ENCODE results near the gene LPAR3.

LPAR3 gene

GRCh38 chr1:84835169-84835568, 57.8 kb downstream of the LPAR3 start:
- no peak overlapping the region for H3K4me3 ChIP-seq (replicated peaks in 1 of 2; ENCODE audit: low read depth in 2 of 2, low read length in 2 of 2)

GRCh38 chr1:84834419-84835064, 58.5 kb downstream of the LPAR3 start:
- H3K4me3 ChIP-seq (replicated peaks in 1 of 2; ENCODE audit: low read depth in 2 of 2, low read length in 2 of 2), result no peak overlapping the region
- no peak for TF ChIP-seq CTCF (IDR thresholded peaks at IDR 0.05; ENCODE audit: low read depth, low read length)
- DNase-seq (ENCODE audit: low read depth in 2 of 2), result peak; percentile 61 to 82

More at GRCh38 chr1:84835169-84835568, 57.8 kb downstream of the LPAR3 start:
- TF ChIP-seq CTCF (IDR thresholded peaks at IDR 0.05; ENCODE audit: low read depth, low read length), result no peak
- peak in 1 of 2 donors; percentile 52 for DNase-seq (ENCODE audit: low read depth in 2 of 2)

GRCh38 chr1:84833194-84833593, 59.8 kb downstream of the LPAR3 start:
- TF ChIP-seq CTCF (IDR thresholded peaks at IDR 0.05; ENCODE audit: low read depth, low read length), result no peak

GRCh38 chr1:84830136-84830535, 62.9 kb downstream of the LPAR3 start:
- no peak for TF ChIP-seq CTCF (IDR thresholded peaks at IDR 0.05; ENCODE audit: low read depth, low read length)
- H3K4me3 ChIP-seq (replicated peaks in 1 of 2; ENCODE audit: low read depth in 2 of 2, low read length in 2 of 2), result no peak overlapping the region
- DNase-seq (ENCODE audit: low read depth in 2 of 2), result no peak

More at GRCh38 chr1:84833194-84833593, 59.8 kb downstream of the LPAR3 start:
- no peak overlapping the region for H3K4me3 ChIP-seq (replicated peaks in 1 of 2; ENCODE audit: low read depth in 2 of 2, low read length in 2 of 2)
- no peak for DNase-seq (ENCODE audit: low read depth in 2 of 2)

- no peak for DNase-seq (ENCODE audit: low read depth in 2 of 2)
- no peak for TF ChIP-seq CTCF (IDR thresholded peaks at IDR 0.05; ENCODE audit: low read depth, low read length)
- H3K4me3 ChIP-seq (replicated peaks in 1 of 2; ENCODE audit: low read depth in 2 of 2, low read length in 2 of 2), result no peak overlapping the region
These were observed 65.0 kb downstream of the LPAR3 start for GRCh38 chr1:84827976-84828375.

- DNase-seq (ENCODE audit: low read depth in 2 of 2), result no peak
- no peak overlapping the region for H3K4me3 ChIP-seq (replicated peaks in 1 of 2; ENCODE audit: low read depth in 2 of 2, low read length in 2 of 2)
- no peak for TF ChIP-seq CTCF (IDR thresholded peaks at IDR 0.05; ENCODE audit: low read depth, low read length)
These were observed 65.5 kb downstream of the LPAR3 start for GRCh38 chr1:84827555-84827954.

- TF ChIP-seq CTCF (IDR thresholded peaks at IDR 0.05; ENCODE audit: low read depth, low read length), result no peak
- H3K4me3 ChIP-seq (replicated peaks in 1 of 2; ENCODE audit: low read depth in 2 of 2, low read length in 2 of 2), result no peak overlapping the region
- no peak for DNase-seq (ENCODE audit: low read depth in 2 of 2)
These were observed 67.8 kb downstream of the LPAR3 start for GRCh38 chr1:84825161-84825560.

All from cardiac fibroblast (primary cell).